K562 (cell line): ENCODE data around the gene TMPO. TPM values are rescaled to one million over a fixed set of nuclear protein-coding genes. Genes with fewer than 3 reads are reported as not detected.

Source experiments
- DDX20 ChIP-seq: fragments of 450-650 bp; IDR thresholded peaks from 2 replicates; pipeline ENCODE4 v1.6.1; 2016; ENCODE audit warnings: missing genetic modification characterization, low read depth, mild to moderate bottlenecking, missing compliant biosample characterization, moderate library complexity
- PHF8 ChIP-seq: fragments of 200-600 bp; sonication (generic); IDR thresholded peaks from 2 replicates; pipeline ENCODE4 v1.6.1; 2012; ENCODE audit warnings: mixed run types, mild to moderate bottlenecking, inconsistent platforms, low read length, moderate library complexity, borderline replicate concordance
- PYGO2 ChIP-seq: fragments of 450-650 bp; IDR thresholded peaks from 2 replicates; pipeline ENCODE4 v1.6.1; 2016; ENCODE audit warnings: mild to moderate bottlenecking, missing genetic modification characterization, moderate library complexity, missing compliant biosample characterization
- polyA plus RNA-seq, 8 experiments: library from polyadenylated mRNA; depleted of rRNA in 4 of 8; stranded (reverse) in 5 of 8; unstranded in 3 of 8; fragments of >200 nt; fragmentation: Nextera tagmentation in 2 of 8; fragmentation: Illumina TruSeq in 1 of 8; extraction: Ambion mirVana in 2 of 8; extraction: Trizol in 1 of 8; gene quantifications; 2 replicates each; pipeline versions ENCODE4 v1.2.1 to v1.2.3, GENCODE V29; 2011 to 2014; ENCODE audit warnings: inconsistent platforms in 1 of 8, missing spikeins in 1 of 8
- total RNA-seq, 7 experiments: library from RNA; depleted of rRNA in 6 of 7; stranded (reverse); fragments of >200 nt in 6 of 7; fragmentation: Illumina TruSeq in 2 of 7; extraction: Trizol in 2 of 7; gene quantifications; 2 replicates each; pipeline versions ENCODE4 v1.2.1 to v1.2.3, GENCODE V29; 2011 to 2021; ENCODE audit warnings: low replicate concordance in 1 of 7
- TF ChIP-seq, protein P1 (sequence below): fragments of 150-350 bp; IDR thresholded peaks from 2 replicates; pipeline ENCODE4 v1.6.1; 2014; ENCODE audit warnings: low read depth, mild to moderate bottlenecking, low read length, borderline replicate concordance
- TF ChIP-seq, protein P2 (sequence below): fragments of 450-650 bp; IDR thresholded peaks from 2 replicates; pipeline ENCODE4 v1.6.1; 2016; ENCODE audit warnings: mild to moderate bottlenecking, moderate library complexity
- TF ChIP-seq, protein P3 (sequence below): fragments of 250-450 bp; sonication (Bioruptor Pico); IDR thresholded peaks from 2 replicates; pipeline ENCODE4 v1.4.0; 2020

The TMPO gene
- total and polyA plus RNA-seq, 9 of the 15 experiments (the other 6 are each of a cell fraction or from before 2014, with no cell fraction given): 62.1 to 263 (median 182) TPM

DNA sequence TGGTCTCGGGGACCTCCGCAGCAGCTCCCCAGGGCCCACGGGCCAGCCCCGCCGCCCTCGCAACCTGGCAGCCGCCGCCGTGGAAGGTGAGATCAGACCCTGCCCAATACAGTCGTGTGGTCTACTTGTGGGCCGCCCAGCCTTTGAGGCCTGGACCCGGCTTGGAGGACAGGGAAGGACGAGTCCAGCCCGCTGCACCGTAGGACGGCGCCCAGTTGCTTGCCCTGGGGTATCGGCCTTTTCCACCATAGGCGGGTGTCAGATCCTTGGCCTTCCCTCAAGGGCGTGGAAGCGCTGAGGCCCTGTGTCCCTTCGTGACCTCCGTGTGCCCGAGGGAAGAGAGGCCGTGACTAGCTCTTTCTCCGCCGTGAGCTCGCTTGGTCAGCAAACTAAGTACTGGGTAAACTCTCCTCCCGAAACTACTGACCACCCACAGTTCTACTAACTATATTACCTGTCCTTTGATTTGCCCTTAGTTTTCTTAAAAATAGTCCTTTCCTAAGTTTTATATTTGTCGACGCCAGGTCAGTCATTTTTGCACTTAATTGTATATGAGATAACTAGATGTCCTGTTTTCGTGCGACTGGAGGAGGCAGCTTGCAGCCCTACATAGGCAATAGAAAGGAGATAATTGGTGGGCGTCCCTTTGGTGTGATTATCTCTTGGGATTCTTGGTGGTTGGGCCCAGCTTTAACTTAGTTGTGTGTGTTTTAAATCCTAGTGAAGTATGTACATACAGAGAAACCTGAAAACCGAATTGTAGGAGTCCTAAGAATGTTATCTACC, 78.9 kb downstream of the TMPO start (continued):
- TF ChIP-seq, protein P1, sequence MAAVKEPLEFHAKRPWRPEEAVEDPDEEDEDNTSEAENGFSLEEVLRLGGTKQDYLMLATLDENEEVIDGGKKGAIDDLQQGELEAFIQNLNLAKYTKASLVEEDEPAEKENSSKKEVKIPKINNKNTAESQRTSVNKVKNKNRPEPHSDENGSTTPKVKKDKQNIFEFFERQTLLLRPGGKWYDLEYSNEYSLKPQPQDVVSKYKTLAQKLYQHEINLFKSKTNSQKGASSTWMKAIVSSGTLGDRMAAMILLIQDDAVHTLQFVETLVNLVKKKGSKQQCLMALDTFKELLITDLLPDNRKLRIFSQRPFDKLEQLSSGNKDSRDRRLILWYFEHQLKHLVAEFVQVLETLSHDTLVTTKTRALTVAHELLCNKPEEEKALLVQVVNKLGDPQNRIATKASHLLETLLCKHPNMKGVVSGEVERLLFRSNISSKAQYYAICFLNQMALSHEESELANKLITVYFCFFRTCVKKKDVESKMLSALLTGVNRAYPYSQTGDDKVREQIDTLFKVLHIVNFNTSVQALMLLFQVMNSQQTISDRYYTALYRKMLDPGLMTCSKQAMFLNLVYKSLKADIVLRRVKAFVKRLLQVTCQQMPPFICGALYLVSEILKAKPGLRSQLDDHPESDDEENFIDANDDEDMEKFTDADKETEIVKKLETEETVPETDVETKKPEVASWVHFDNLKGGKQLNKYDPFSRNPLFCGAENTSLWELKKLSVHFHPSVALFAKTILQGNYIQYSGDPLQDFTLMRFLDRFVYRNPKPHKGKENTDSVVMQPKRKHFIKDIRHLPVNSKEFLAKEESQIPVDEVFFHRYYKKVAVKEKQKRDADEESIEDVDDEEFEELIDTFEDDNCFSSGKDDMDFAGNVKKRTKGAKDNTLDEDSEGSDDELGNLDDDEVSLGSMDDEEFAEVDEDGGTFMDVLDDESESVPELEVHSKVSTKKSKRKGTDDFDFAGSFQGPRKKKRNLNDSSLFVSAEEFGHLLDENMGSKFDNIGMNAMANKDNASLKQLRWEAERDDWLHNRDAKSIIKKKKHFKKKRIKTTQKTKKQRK: no peak
- TF ChIP-seq PYGO2 (tag) (no peak), DDX20 (tag) (no peak), PHF8 (no peak)
- TF ChIP-seq, protein P2, sequence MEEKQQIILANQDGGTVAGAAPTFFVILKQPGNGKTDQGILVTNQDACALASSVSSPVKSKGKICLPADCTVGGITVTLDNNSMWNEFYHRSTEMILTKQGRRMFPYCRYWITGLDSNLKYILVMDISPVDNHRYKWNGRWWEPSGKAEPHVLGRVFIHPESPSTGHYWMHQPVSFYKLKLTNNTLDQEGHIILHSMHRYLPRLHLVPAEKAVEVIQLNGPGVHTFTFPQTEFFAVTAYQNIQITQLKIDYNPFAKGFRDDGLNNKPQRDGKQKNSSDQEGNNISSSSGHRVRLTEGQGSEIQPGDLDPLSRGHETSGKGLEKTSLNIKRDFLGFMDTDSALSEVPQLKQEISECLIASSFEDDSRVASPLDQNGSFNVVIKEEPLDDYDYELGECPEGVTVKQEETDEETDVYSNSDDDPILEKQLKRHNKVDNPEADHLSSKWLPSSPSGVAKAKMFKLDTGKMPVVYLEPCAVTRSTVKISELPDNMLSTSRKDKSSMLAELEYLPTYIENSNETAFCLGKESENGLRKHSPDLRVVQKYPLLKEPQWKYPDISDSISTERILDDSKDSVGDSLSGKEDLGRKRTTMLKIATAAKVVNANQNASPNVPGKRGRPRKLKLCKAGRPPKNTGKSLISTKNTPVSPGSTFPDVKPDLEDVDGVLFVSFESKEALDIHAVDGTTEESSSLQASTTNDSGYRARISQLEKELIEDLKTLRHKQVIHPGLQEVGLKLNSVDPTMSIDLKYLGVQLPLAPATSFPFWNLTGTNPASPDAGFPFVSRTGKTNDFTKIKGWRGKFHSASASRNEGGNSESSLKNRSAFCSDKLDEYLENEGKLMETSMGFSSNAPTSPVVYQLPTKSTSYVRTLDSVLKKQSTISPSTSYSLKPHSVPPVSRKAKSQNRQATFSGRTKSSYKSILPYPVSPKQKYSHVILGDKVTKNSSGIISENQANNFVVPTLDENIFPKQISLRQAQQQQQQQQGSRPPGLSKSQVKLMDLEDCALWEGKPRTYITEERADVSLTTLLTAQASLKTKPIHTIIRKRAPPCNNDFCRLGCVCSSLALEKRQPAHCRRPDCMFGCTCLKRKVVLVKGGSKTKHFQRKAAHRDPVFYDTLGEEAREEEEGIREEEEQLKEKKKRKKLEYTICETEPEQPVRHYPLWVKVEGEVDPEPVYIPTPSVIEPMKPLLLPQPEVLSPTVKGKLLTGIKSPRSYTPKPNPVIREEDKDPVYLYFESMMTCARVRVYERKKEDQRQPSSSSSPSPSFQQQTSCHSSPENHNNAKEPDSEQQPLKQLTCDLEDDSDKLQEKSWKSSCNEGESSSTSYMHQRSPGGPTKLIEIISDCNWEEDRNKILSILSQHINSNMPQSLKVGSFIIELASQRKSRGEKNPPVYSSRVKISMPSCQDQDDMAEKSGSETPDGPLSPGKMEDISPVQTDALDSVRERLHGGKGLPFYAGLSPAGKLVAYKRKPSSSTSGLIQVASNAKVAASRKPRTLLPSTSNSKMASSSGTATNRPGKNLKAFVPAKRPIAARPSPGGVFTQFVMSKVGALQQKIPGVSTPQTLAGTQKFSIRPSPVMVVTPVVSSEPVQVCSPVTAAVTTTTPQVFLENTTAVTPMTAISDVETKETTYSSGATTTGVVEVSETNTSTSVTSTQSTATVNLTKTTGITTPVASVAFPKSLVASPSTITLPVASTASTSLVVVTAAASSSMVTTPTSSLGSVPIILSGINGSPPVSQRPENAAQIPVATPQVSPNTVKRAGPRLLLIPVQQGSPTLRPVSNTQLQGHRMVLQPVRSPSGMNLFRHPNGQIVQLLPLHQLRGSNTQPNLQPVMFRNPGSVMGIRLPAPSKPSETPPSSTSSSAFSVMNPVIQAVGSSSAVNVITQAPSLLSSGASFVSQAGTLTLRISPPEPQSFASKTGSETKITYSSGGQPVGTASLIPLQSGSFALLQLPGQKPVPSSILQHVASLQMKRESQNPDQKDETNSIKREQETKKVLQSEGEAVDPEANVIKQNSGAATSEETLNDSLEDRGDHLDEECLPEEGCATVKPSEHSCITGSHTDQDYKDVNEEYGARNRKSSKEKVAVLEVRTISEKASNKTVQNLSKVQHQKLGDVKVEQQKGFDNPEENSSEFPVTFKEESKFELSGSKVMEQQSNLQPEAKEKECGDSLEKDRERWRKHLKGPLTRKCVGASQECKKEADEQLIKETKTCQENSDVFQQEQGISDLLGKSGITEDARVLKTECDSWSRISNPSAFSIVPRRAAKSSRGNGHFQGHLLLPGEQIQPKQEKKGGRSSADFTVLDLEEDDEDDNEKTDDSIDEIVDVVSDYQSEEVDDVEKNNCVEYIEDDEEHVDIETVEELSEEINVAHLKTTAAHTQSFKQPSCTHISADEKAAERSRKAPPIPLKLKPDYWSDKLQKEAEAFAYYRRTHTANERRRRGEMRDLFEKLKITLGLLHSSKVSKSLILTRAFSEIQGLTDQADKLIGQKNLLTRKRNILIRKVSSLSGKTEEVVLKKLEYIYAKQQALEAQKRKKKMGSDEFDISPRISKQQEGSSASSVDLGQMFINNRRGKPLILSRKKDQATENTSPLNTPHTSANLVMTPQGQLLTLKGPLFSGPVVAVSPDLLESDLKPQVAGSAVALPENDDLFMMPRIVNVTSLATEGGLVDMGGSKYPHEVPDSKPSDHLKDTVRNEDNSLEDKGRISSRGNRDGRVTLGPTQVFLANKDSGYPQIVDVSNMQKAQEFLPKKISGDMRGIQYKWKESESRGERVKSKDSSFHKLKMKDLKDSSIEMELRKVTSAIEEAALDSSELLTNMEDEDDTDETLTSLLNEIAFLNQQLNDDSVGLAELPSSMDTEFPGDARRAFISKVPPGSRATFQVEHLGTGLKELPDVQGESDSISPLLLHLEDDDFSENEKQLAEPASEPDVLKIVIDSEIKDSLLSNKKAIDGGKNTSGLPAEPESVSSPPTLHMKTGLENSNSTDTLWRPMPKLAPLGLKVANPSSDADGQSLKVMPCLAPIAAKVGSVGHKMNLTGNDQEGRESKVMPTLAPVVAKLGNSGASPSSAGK: no peak
- TF ChIP-seq, protein P3, sequence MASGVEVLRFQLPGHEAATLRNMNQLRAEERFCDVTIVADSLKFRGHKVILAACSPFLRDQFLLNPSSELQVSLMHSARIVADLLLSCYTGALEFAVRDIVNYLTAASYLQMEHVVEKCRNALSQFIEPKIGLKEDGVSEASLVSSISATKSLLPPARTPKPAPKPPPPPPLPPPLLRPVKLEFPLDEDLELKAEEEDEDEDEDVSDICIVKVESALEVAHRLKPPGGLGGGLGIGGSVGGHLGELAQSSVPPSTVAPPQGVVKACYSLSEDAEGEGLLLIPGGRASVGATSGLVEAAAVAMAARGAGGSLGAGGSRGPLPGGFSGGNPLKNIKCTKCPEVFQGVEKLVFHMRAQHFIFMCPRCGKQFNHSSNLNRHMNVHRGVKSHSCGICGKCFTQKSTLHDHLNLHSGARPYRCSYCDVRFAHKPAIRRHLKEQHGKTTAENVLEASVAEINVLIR (CRISPR knock-in tag): no peak
